PC-9 (cell line): ENCODE measurements around the gene UBASH3A. TPM values are rescaled to one million over a fixed set of nuclear protein-coding genes. Genes with fewer than 3 reads are reported as not detected.

Experiments
- BruUV-seq: library from RNA; stranded (reverse); fragments of 400-500 nt; replicated peaks from 2 replicates; lab custom pipeline; 2021; lab: Mats Ljungman, UMichigan
- CTCF ChIA-PET: fragments of 300-600 bp; sonication (Branson Sonifier 250); formaldehyde crosslinking; loops from one replicate; lab custom pipeline; 2022; ENCODE audit warnings: antibody characterized with exemption; lab: Charles Lee
- POLR2A ChIA-PET: fragments of 300-600 bp; sonication (Branson Sonifier 250); formaldehyde crosslinking; loops from one replicate; lab custom pipeline; 2022; ENCODE audit warnings: antibody characterized with exemption; ENCODE audit not compliant: unreplicated experiment; lab: Charles Lee
- DNase-seq, 2 experiments: peaks; one replicate each; pipeline versions ENCODE4 v3.0.0 to v3.0.0-alpha.2; 2015 to 2022; ENCODE audit warnings: mixed read lengths in 1 of 2
- H2AFZ ChIP-seq: fragments of 200-600 bp; sonication (generic); 2 replicates; pipeline ENCODE4 v1.8.1; 2017; ENCODE audit warnings: antibody characterized with exemption
- H3F3A ChIP-seq: fragments of 200-600 bp; sonication (generic); 2 replicates; pipeline ENCODE4 v1.8.1; 2017; ENCODE audit warnings: antibody characterized with exemption, mild to moderate bottlenecking, low read depth; ENCODE audit not compliant: insufficient read depth
- H3K27ac ChIP-seq: fragments of 200-600 bp; sonication (generic); 2 replicates; pipeline ENCODE4 v1.6.1; 2016; ENCODE audit warnings: mixed run types
- H3K27me3 ChIP-seq: fragments of 200-600 bp; sonication (generic); 2 replicates; pipeline ENCODE4 v1.6.1; 2016; ENCODE audit warnings: low read depth, mixed run types; ENCODE audit not compliant: insufficient read depth
- H3K36me3 ChIP-seq: fragments of 200-600 bp; sonication (generic); 2 replicates; pipeline ENCODE4 v1.6.1; 2016; ENCODE audit warnings: low read depth, mixed run types
- H3K4me1 ChIP-seq: fragments of 200-600 bp; sonication (generic); replicated peaks from 2 replicates; pipeline ENCODE4 v1.6.1; 2016; ENCODE audit warnings: mixed run types; ENCODE audit not compliant: insufficient read depth
- H3K4me2 ChIP-seq: fragments of 200-600 bp; sonication (generic); 2 replicates; pipeline ENCODE4 v1.6.1; 2017; ENCODE audit warnings: mixed run types
- H3K4me3 ChIP-seq: fragments of 200-600 bp; sonication (generic); 2 replicates; pipeline ENCODE4 v1.6.1; 2016; ENCODE audit warnings: mixed run types
- H3K79me2 ChIP-seq: fragments of 200-600 bp; sonication (generic); 2 replicates; pipeline ENCODE4 v1.6.1; 2017; ENCODE audit warnings: low read depth, mixed run types
- H3K9me2 ChIP-seq: fragments of 200-600 bp; sonication (generic); 2 replicates; pipeline ENCODE4 v1.8.1; 2017; ENCODE audit warnings: mild to moderate bottlenecking; ENCODE audit not compliant: insufficient read depth
- H3K9me3 ChIP-seq: fragments of 200-600 bp; sonication (generic); 2 replicates; pipeline ENCODE4 v1.8.1; 2016; ENCODE audit warnings: low read depth; ENCODE audit not compliant: insufficient read depth
- H4K20me1 ChIP-seq: fragments of 200-600 bp; sonication (generic); 2 replicates; pipeline ENCODE4 v1.8.1; 2017; ENCODE audit not compliant: insufficient read depth
- CTCF ChIP-seq: fragments of 200-600 bp; sonication (generic); conservative IDR thresholded peaks from 2 replicates; pipeline ENCODE4 v1.6.1; 2017; ENCODE audit warnings: mixed run types, antibody characterized with exemption, mild to moderate bottlenecking, moderate library complexity
- EZH2 ChIP-seq: fragments of 200-600 bp; sonication (generic); IDR thresholded peaks from 2 replicates; pipeline ENCODE4 v1.8.0; 2017; ENCODE audit warnings: antibody characterized with exemption, low read depth
- intact Hi-C: fragments of 100-400 bp; cut with micrococcal nuclease; formaldehyde crosslinking; loops from one replicate; pipeline ENCODE4 v1.10.0; 2022; ENCODE audit not compliant: unreplicated experiment
- total RNA-seq: library from RNA; stranded (reverse); gene quantifications from 2 replicates; pipeline ENCODE4 v1.2.3, GENCODE V29; 2021

The UBASH3A gene
- total RNA-seq, 1 experiment from 2014 or later, result not detected

- peak overlapping the region; percentile 58; the same call in 1 of the 2 replicates for H3K4me3 ChIP-seq
- H3K9me3 ChIP-seq, result no peaks in the 10 kb centered on the region
- H4K20me1 ChIP-seq, result no peaks in the 10 kb centered on the region
- no peak for DNase-seq
- CTCF ChIA-PET, result interaction anchor here (0.6 kb wide), 1 partner anchor 19 kb away, joined by 6 read pairs; no protein-coding TSS in a partner anchor
- H3K4me2 ChIP-seq, result peak overlapping the region; percentile 69
- H3K9me2 ChIP-seq, result no peaks in the 10 kb centered on the region
- no peak overlapping the region for H2AFZ ChIP-seq
- TF ChIP-seq CTCF, result no peak
- TF ChIP-seq EZH2, result no peak
- H3K79me2 ChIP-seq, result no peaks in the 10 kb centered on the region
- intact Hi-C loops, result no loop called here
- H3K27me3 ChIP-seq, result no peaks in the 10 kb centered on the region
- no TSS peak for BruUV-seq
- H3F3A ChIP-seq, result no peaks in the 10 kb centered on the region
- 0 out of 2 replicates have a peak overlapping the region, but pooled peaks have one; percentile 31 for H3K27ac ChIP-seq
- H3K4me1 ChIP-seq, result peaks cover 15% of the 10 kb centered on the region
- POLR2A ChIA-PET, result interaction anchor here (0.6 kb wide), 1 partner anchor 28 kb away, joined by 5 read pairs; no protein-coding TSS in a partner anchor
- H3K36me3 ChIP-seq, result no peaks in the 10 kb centered on the region
Measured at GRCh38 chr21:42495027-42495426, 91.3 kb downstream of the UBASH3A start.

DNA sequence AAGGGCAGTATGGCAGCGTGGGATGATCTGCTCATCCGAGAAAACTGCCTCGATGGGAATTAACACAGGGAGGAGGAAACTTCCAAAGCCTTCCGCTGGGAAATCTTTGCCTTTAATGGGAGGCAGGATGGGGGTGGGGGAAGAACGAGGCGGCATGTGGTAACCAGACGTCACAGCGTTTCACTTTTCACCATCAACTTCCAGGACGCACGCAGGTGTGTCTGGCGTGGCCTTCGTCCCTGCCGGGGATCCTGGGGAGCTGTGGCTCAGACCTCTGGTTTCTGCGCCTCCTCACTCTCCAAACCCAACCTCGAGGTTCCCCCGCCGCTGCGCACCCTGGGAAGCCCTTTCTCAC lies 92.0 kb downstream of the UBASH3A start:
- intact Hi-C loops, result loop anchor here (1.0 to 2.0 kb wide), 2 partner anchors 21 to 23 kb away; no protein-coding TSS in a partner anchor
- TSS peak; percentile 69 for BruUV-seq
- Histone ChIP-seq H3K4me3 (peak overlapping the region; percentile 58), H3K9me2 (no peaks in the 10 kb centered on the region), H3K27ac (peak overlapping the region; percentile 31; the same call in 1 of the 2 replicates), H3K36me3 (no peaks in the 10 kb centered on the region), H3K4me1 (peaks cover 22% of the 10 kb centered on the region), H4K20me1 (no peaks in the 10 kb centered on the region), H3K9me3 (no peaks in the 10 kb centered on the region), H3K27me3 (no peaks in the 10 kb centered on the region), H3K4me2 (peak overlapping the region; percentile 69), H2AFZ (peak overlapping the region; percentile 74), H3F3A (no peaks in the 10 kb centered on the region), H3K79me2 (no peaks in the 10 kb centered on the region)
- ChIA-PET POLR2A (no interaction called here), CTCF (no interaction called here)
- no peak for DNase-seq
- TF ChIP-seq EZH2 (no peak), CTCF (no peak)

DNA sequence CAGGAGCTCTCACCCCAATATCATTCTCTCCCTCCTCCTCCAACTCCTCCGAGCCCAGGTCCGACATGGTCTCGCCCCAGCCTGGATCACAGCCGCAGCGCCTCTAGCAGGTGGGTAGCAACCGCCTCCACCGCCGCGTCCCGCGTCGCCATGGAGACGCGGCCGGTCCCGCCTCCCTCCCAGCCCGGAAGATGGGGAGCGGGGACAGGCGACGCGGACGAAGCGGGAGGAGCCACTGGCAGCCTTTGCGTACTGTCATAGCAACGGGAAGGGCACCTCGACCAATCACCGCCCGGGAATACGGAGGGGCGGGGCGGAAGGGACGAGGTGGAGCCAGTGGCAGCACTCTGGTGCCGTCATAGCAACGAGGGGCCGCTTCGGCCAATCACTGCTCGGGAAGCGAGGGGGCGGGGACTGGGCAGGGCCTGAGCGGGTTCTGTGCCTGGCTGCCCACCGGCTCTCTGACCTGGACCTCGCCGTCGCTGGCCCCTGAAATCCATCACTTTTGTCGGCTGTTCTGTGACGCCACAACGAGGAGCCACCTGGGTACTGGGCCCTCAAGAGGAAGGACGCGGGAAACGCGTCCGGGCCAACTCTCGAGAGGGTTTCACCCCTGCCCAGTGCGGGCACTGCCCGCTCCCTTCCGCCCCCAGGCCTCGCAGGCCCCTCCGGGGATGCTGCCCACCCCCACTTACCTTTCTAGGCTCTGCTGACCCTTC lies 92.6 kb downstream of the UBASH3A start, which contains the start of gene RSPH1:
Gene RSPH1 (minus strand): TSS at position 105 of the 719 bp plus-strand sequence. CDS start 38 bp downstream, at position 67.
- Histone ChIP-seq H3K4me1 (peaks cover 28% of the 10 kb centered on the region), H3K27me3 (no peaks in the 10 kb centered on the region), H3K4me3 (peak within 1 kb of the TSS; percentile 70), H3K79me2 (no peaks in the 10 kb centered on the region), H3F3A (peaks cover 4% of the 10 kb centered on the region; the same call in 1 of the 2 replicates), H4K20me1 (no peaks in the 10 kb centered on the region), H2AFZ (peak within 1 kb of the TSS; percentile 86), H3K9me3 (no peaks in the 10 kb centered on the region), H3K36me3 (no peaks in the 10 kb centered on the region), H3K4me2 (peak within 1 kb of the TSS; percentile 87), H3K27ac (peak within 1 kb of the TSS; percentile 35; the same call in 1 of the 2 replicates), H3K9me2 (no peaks in the 10 kb centered on the region)
- intact Hi-C loops, result loop anchor here (1.0 to 2.0 kb wide), 2 partner anchors 21 to 22 kb away; no protein-coding TSS in a partner anchor
- TF ChIP-seq CTCF (no peak), EZH2 (no peak)
- DNase-seq, result peak; percentile 94 to 99
- ChIA-PET CTCF (no interaction called here), POLR2A (interaction anchor here (0.7 to 1.3 kb wide), 2 partner anchors 22 to 29 kb away, joined by 3 to 4 read pairs; no protein-coding TSS in a partner anchor)
- BruUV-seq, result no TSS peak
